ENCODE measurements around the gene UBE2L3. TPM values are rescaled to one million over a fixed set of nuclear protein-coding genes. Genes with fewer than 3 reads are reported as not detected.
"Not testable (repeated sequence)": the region's sequence is repeated elsewhere in the genome, so short reads cannot be mapped to it uniquely, and the experiment has no call there.

UBE2L3 gene
- total RNA-seq, 1 experiment from 2014 or later = 44.2 TPM

DNA sequence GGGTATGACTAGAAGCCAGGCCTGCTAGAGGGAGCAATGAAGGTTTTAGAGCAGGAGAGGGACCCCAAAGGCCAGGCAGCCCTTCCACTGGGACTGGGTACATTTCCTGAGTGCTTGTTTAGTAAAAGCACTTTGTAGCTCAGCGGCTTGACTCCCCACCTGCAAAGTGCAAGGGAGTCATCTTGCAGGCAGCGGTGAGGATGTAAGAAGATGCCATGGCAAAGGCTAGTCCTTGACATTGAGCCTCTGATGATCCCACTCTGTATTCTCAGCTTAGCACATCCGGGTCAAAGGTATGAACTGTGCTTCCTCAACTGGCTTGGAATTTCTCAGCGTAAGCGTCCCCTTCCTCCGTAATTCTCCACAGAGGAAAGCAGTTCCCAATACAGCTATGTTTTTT is 3.1 kb upstream of the UBE2L3 start:
- POLR2A ChIA-PET = no interaction called here
- TF ChIP-seq CTCF (IDR thresholded peaks at IDR 0.05; ENCODE audit: unreplicated experiment) = no peak
- Mint-ChIP-seq H3K9me3 (ENCODE audit: unreplicated experiment) (no peaks in the 10 kb centered on the region), H3K27me3 (ENCODE audit: insufficient read depth, unreplicated experiment) (peaks cover 11% of the 10 kb centered on the region), H3K4me1 (ENCODE audit: insufficient read depth, unreplicated experiment) (peaks cover 2% of the 10 kb centered on the region), H3K36me3 (ENCODE audit: insufficient read depth, unreplicated experiment) (peaks cover 16% of the 10 kb centered on the region), H3K27ac (ENCODE audit: low read depth, unreplicated experiment) (no peak overlapping the region), H3K4me3 (ENCODE audit: unreplicated experiment) (no peak overlapping the region)
- BruUV-seq (replicated peaks) = no TSS peak
- intact Hi-C loops (cut with micrococcal nuclease) = no loop called here
- no peak for DNase-seq (ENCODE audit: unreplicated experiment)
- CTCF ChIA-PET = interaction anchor here (0.6 kb wide), 1 partner anchor 606 kb away, joined by 3 read pairs; no protein-coding TSS in a partner anchor

- peaks cover 30% of the 10 kb centered on the region for H3K36me3 Mint-ChIP-seq (ENCODE audit: insufficient read depth, unreplicated experiment)
- no peak for DNase-seq (ENCODE audit: unreplicated experiment)
- intact Hi-C loops (cut with micrococcal nuclease) = no loop called here
- TF ChIP-seq CTCF (IDR thresholded peaks at IDR 0.05; ENCODE audit: unreplicated experiment) = no peak
- H3K9me3 Mint-ChIP-seq (ENCODE audit: unreplicated experiment) = no peaks in the 10 kb centered on the region
- ChIA-PET POLR2A (interaction anchor here (1.9 to 2.8 kb wide), 4 partner anchors 11 to 73 kb away, joined by 4 to 12 read pairs (median 9); partner anchors contain the start of genes SDF2L1 and YDJC), CTCF (interaction anchor here (0.8 to 1.4 kb wide), 3 partner anchors 24 to 61 kb away, joined by 3 read pairs; no protein-coding TSS in a partner anchor)
- TSS peak; percentile 32 for BruUV-seq (replicated peaks)
- H3K4me1 Mint-ChIP-seq (ENCODE audit: insufficient read depth, unreplicated experiment) = peaks cover 31% of the 10 kb centered on the region
- H3K27me3 Mint-ChIP-seq (ENCODE audit: insufficient read depth, unreplicated experiment) = no peaks in the 10 kb centered on the region
- H3K27ac Mint-ChIP-seq (ENCODE audit: low read depth, unreplicated experiment) = peak overlapping the region; percentile 90
- H3K4me3 Mint-ChIP-seq (ENCODE audit: unreplicated experiment) = peak overlapping the region; percentile 83
Measured at GRCh38 chr22:21568347-21569075, 997 bp downstream of the UBE2L3 start.

GRCh38 chr22:21569076-21569427 is 1.5 kb downstream of the UBE2L3 start:
- ChIA-PET POLR2A (interaction anchor here (1.9 to 2.8 kb wide), 4 partner anchors 10 to 72 kb away, joined by 4 to 12 read pairs (median 9); partner anchors contain the start of genes SDF2L1 and YDJC), CTCF (interaction anchor here (0.8 to 1.4 kb wide), 2 partner anchors 24 to 60 kb away, joined by 3 read pairs; no protein-coding TSS in a partner anchor)
- peaks cover 37% of the 10 kb centered on the region for H3K4me1 Mint-ChIP-seq (ENCODE audit: insufficient read depth, unreplicated experiment)
- BruUV-seq (replicated peaks); intact Hi-C loops (cut with micrococcal nuclease); DNase-seq (ENCODE audit: unreplicated experiment); H3K27me3 Mint-ChIP-seq (ENCODE audit: insufficient read depth, unreplicated experiment); H3K9me3 Mint-ChIP-seq (ENCODE audit: unreplicated experiment): not testable (repeated sequence)
- peaks cover 30% of the 10 kb centered on the region for H3K36me3 Mint-ChIP-seq (ENCODE audit: insufficient read depth, unreplicated experiment)
- H3K4me3 Mint-ChIP-seq (ENCODE audit: unreplicated experiment) = peak overlapping the region; percentile 83
- peak overlapping the region; percentile 90 for H3K27ac Mint-ChIP-seq (ENCODE audit: low read depth, unreplicated experiment)

GRCh38 chr22:21569459-21570170 is 2.1 kb downstream of the UBE2L3 start:
- intact Hi-C loops (cut with micrococcal nuclease) = no loop called here

More at GRCh38 chr22:21569459-21570170, 2.1 kb downstream of the UBE2L3 start:
- H3K27me3 Mint-ChIP-seq (ENCODE audit: insufficient read depth, unreplicated experiment) = no peaks in the 10 kb centered on the region
- no TSS peak for BruUV-seq (replicated peaks)
- peaks cover 42% of the 10 kb centered on the region for H3K4me1 Mint-ChIP-seq (ENCODE audit: insufficient read depth, unreplicated experiment)
- no peak for DNase-seq (ENCODE audit: unreplicated experiment)
- peak overlapping the region; percentile 90 for H3K27ac Mint-ChIP-seq (ENCODE audit: low read depth, unreplicated experiment)
- peak overlapping the region; percentile 83 for H3K4me3 Mint-ChIP-seq (ENCODE audit: unreplicated experiment)
- H3K36me3 Mint-ChIP-seq (ENCODE audit: insufficient read depth, unreplicated experiment) = peaks cover 30% of the 10 kb centered on the region
- H3K9me3 Mint-ChIP-seq (ENCODE audit: unreplicated experiment) = no peaks in the 10 kb centered on the region
- POLR2A ChIA-PET = interaction anchor here (0.6 to 2.8 kb wide), 5 partner anchors 9 to 221 kb away, joined by 4 to 12 read pairs (median 7); partner anchors contain the start of genes SDF2L1 and YDJC
- no peak for TF ChIP-seq CTCF (IDR thresholded peaks at IDR 0.05; ENCODE audit: unreplicated experiment)
- CTCF ChIA-PET = interaction anchor here (0.7 to 1.4 kb wide), 2 partner anchors 60 to 82 kb away, joined by 3 read pairs; no protein-coding TSS in a partner anchor
